Measurements from ENCODE around the gene MMP14.

The MMP14 gene

GRCh38 chr14:22885975-22886374, 49.6 kb downstream of the MMP14 start:
- no peak for DNase-seq

GRCh38 chr14:22886500-22887259, 50.3 kb downstream of the MMP14 start:
- DNase-seq: peak; percentile 100

GRCh38 chr14:22887260-22887989, 51.0 kb downstream of the MMP14 start:
- peak; percentile 100 for DNase-seq

- no peak for DNase-seq
These were observed 51.6 kb downstream of the MMP14 start for GRCh38 chr14:22887990-22888378.

- DNase-seq: no peak
These were observed 52.3 kb downstream of the MMP14 start for GRCh38 chr14:22888662-22889061.

- no peak for DNase-seq
These were observed 54.0 kb downstream of the MMP14 start for GRCh38 chr14:22890416-22890815.

GRCh38 chr14:22892488-22892887, 56.1 kb downstream of the MMP14 start:
- no peak for DNase-seq

- no peak for DNase-seq
These were observed 57.3 kb downstream of the MMP14 start for GRCh38 chr14:22893706-22894105.

- DNase-seq: no peak
These were observed 59.0 kb downstream of the MMP14 start for GRCh38 chr14:22895402-22895801.

GRCh38 chr14:22896356-22896755, 60.0 kb downstream of the MMP14 start:
- no peak for DNase-seq

- DNase-seq: peak; percentile 49
These were observed 60.4 kb downstream of the MMP14 start for GRCh38 chr14:22896760-22897159.

GRCh38 chr14:22897357-22897756, 61.0 kb downstream of the MMP14 start:
- DNase-seq: no peak
